GM23338 (cell line): Measurements from ENCODE around the gene WNT6. TPM values are rescaled to one million over a fixed set of nuclear protein-coding genes. Genes with fewer than 3 reads are reported as not detected.

ENCODE experiments used
- ATAC-seq: fragments of 200-7000 bp; cut with Tn5 transposase; 3 replicates; pipeline ENCODE4 v1.9.1; 2020
- DNase-seq: peaks from one replicate; pipeline ENCODE4 v3.0.0-alpha.2; 2015; ENCODE audit warnings: low spot score
- H2AFZ ChIP-seq: fragments of 200-600 bp; sonication (generic); 2 replicates; pipeline ENCODE4 v1.8.0; 2016; ENCODE audit warnings: antibody characterized with exemption, mild to moderate bottlenecking, moderate library complexity
- H3F3A ChIP-seq: fragments of 200-600 bp; sonication (generic); replicated peaks from 2 replicates; pipeline ENCODE4 v1.8.0; 2017; ENCODE audit warnings: antibody characterized with exemption, mixed run types, low read depth
- H3K27ac ChIP-seq: fragments of 200-600 bp; sonication (generic); 2 replicates; pipeline ENCODE4 v1.6.1; 2016; ENCODE audit warnings: low read depth
- H3K27me3 ChIP-seq: fragments of 200-600 bp; sonication (generic); 2 replicates; pipeline ENCODE4 v1.8.0; 2016; ENCODE audit warnings: mild to moderate bottlenecking, mixed run types, moderate library complexity; ENCODE audit not compliant: insufficient read depth
- H3K36me3 ChIP-seq: fragments of 200-600 bp; sonication (generic); 2 replicates; pipeline ENCODE4 v1.8.0; 2016; ENCODE audit warnings: mild to moderate bottlenecking; ENCODE audit not compliant: insufficient read depth
- H3K4me1 ChIP-seq: fragments of 200-600 bp; sonication (generic); 2 replicates; pipeline ENCODE4 v1.8.0; 2016; ENCODE audit warnings: mild to moderate bottlenecking, moderate library complexity; ENCODE audit not compliant: insufficient read depth
- H3K4me2 ChIP-seq: fragments of 200-600 bp; sonication (generic); 2 replicates; pipeline ENCODE4 v1.7.1; 2017; ENCODE audit warnings: mixed run types
- H3K4me3 ChIP-seq: fragments of 200-600 bp; sonication (generic); 2 replicates; pipeline ENCODE4 v1.6.1; 2016; ENCODE audit warnings: mixed run types
- H3K79me2 ChIP-seq: fragments of 200-600 bp; sonication (generic); replicated peaks from 2 replicates; pipeline ENCODE4 v1.8.0; 2017; ENCODE audit warnings: mild to moderate bottlenecking; ENCODE audit not compliant: insufficient read depth
- H3K9me2 ChIP-seq: fragments of 200-600 bp; sonication (generic); 2 replicates; pipeline ENCODE4 v1.8.0; 2017; ENCODE audit not compliant: insufficient read depth
- H4K20me1 ChIP-seq: fragments of 200-600 bp; sonication (generic); replicated peaks from 2 replicates; pipeline ENCODE4 v1.8.0; 2017; ENCODE audit warnings: mild to moderate bottlenecking; ENCODE audit not compliant: insufficient read depth
- H3K27ac Mint-ChIP-seq: 2 replicates; pipeline ENCODE4 v1.8.0; 2020; ENCODE audit warnings: inconsistent platforms, mild to moderate bottlenecking, moderate library complexity, mixed read lengths
- H3K27me3 Mint-ChIP-seq: 3 replicates; pipeline ENCODE4 v1.8.0; 2022; ENCODE audit warnings: low read depth, mild to moderate bottlenecking, moderate library complexity, mixed read lengths, inconsistent platforms; ENCODE audit not compliant: insufficient read depth, poor library complexity
- H3K36me3 Mint-ChIP-seq: 3 replicates; pipeline ENCODE4 v1.8.0; 2021; ENCODE audit warnings: low read depth, mild to moderate bottlenecking, inconsistent platforms, moderate library complexity, mixed read lengths
- H3K4me1 Mint-ChIP-seq: 3 replicates; pipeline ENCODE4 v1.8.0; 2020; ENCODE audit warnings: mild to moderate bottlenecking, inconsistent platforms, mixed read lengths
- H3K4me3 Mint-ChIP-seq: 3 replicates; pipeline ENCODE4 v1.8.0; 2021; ENCODE audit warnings: moderate library complexity, mild to moderate bottlenecking, inconsistent platforms, mixed read lengths
- H3K9me3 Mint-ChIP-seq: 3 replicates; pipeline ENCODE4 v1.8.0; 2020; ENCODE audit warnings: moderate library complexity, mild to moderate bottlenecking, inconsistent platforms, mixed read lengths
- CREB1 ChIP-seq: fragments of 250-450 bp; sonication (Bioruptor Pico); IDR thresholded peaks from 2 replicates; pipeline ENCODE4 v1.5.0; 2020; ENCODE audit warnings: low read depth, mild to moderate bottlenecking, moderate library complexity
- CTCF ChIP-seq, 2 experiments: fragments of 200-600 bp in 1 of 2; sonication (generic) in 1 of 2; conservative IDR thresholded peaks; 2 replicates each; pipeline versions ENCODE4 v1.5.1 to v1.6.1; 2016 to 2017; ENCODE audit warnings: antibody characterized with exemption in 2 of 2, low read depth in 2 of 2, mild to moderate bottlenecking in 2 of 2, moderate library complexity in 1 of 2
- ETS1 ChIP-seq: IDR thresholded peaks from 2 replicates; pipeline ENCODE4 v1.6.1; 2016; ENCODE audit warnings: antibody characterized with exemption
- EZH2 ChIP-seq: fragments of 200-600 bp; sonication (generic); IDR thresholded peaks from one replicate; pipeline ENCODE4 v1.8.0; 2017; ENCODE audit warnings: antibody characterized with exemption, mild to moderate bottlenecking, low read depth; ENCODE audit not compliant: unreplicated experiment
- EZH2phosphoT487 ChIP-seq: fragments of 200-600 bp; sonication (generic); IDR thresholded peaks from one replicate; pipeline ENCODE4 v1.8.1; 2018; ENCODE audit warnings: antibody characterized with exemption; ENCODE audit not compliant: unreplicated experiment
- JUNB ChIP-seq: IDR thresholded peaks from one replicate; pipeline ENCODE4 v1.6.1; 2016; ENCODE audit warnings: antibody characterized with exemption; ENCODE audit not compliant: unreplicated experiment
- NANOG ChIP-seq: IDR thresholded peaks from 2 replicates; pipeline ENCODE4 v1.6.1; 2016; ENCODE audit warnings: antibody characterized with exemption, borderline replicate concordance
- POLR2AphosphoS5 ChIP-seq: IDR thresholded peaks from 2 replicates; pipeline ENCODE4 v1.6.1; 2016; ENCODE audit warnings: antibody characterized with exemption, low read depth
- REST ChIP-seq: IDR thresholded peaks from one replicate; pipeline ENCODE4 v1.6.1; 2018; ENCODE audit warnings: antibody characterized with exemption; ENCODE audit not compliant: unreplicated experiment
- STAT1 ChIP-seq: IDR thresholded peaks from one replicate; pipeline ENCODE4 v1.6.1; 2016; ENCODE audit warnings: antibody characterized with exemption; ENCODE audit not compliant: unreplicated experiment
- ZNF114 ChIP-seq: fragments of 250-450 bp; sonication (Bioruptor Pico); IDR thresholded peaks from 2 replicates; pipeline ENCODE4 v1.5.0; 2020; ENCODE audit warnings: mild to moderate bottlenecking, moderate library complexity
- ZNF331 ChIP-seq: fragments of 250-450 bp; sonication (Bioruptor Pico); IDR thresholded peaks from 2 replicates; pipeline ENCODE4 v1.5.0; 2020; ENCODE audit warnings: low read depth, mild to moderate bottlenecking, moderate library complexity
- ZNF462 ChIP-seq: fragments of 250-450 bp; sonication (Bioruptor Pico); IDR thresholded peaks from 2 replicates; pipeline ENCODE4 v1.5.0; 2020; ENCODE audit warnings: mild to moderate bottlenecking, moderate library complexity
- polyA plus RNA-seq: library from polyadenylated mRNA; unstranded; fragments of >200 nt; fragmentation: Nextera tagmentation; extraction: Ambion mirVana; gene quantifications from 2 replicates; pipeline ENCODE4 v1.2.1, GENCODE V29; 2016
- total RNA-seq: library from RNA; depleted of rRNA; stranded (reverse); fragments of >200 nt; shearing (Covaris generic); gene quantifications from 2 replicates; pipeline ENCODE4 v1.2.3, GENCODE V29; 2014

Gene WNT6
- total and polyA plus RNA-seq, 2 experiments from 2014 or later: not detected

- no peak for TF ChIP-seq ETS1
- no peak for TF ChIP-seq ZNF331 (CRISPR knock-in tag)
- TF ChIP-seq REST: no peak
- no peak for TF ChIP-seq NANOG
- no peak for TF ChIP-seq STAT1
- no peak for TF ChIP-seq EZH2phosphoT487
- no peak for TF ChIP-seq POLR2AphosphoS5
- no peak for TF ChIP-seq CTCF (conservative IDR thresholded peaks at IDR 0.05; ENCODE audit: low read depth in 2 of 2)
- TF ChIP-seq ZNF114 (CRISPR knock-in tag): no peak
- no peak for TF ChIP-seq ZNF462 (CRISPR knock-in tag)
- TF ChIP-seq EZH2: peak; percentile 65
- peak; percentile 79 for TF ChIP-seq CREB1 (CRISPR knock-in tag)
- no peak for TF ChIP-seq JUNB
- no peaks in the 10 kb centered on the region for H3K36me3 ChIP-seq
- H3K4me1 ChIP-seq: peaks cover 14% of the 10 kb centered on the region; the same call in 1 of the 2 replicates
- no peaks in the 10 kb centered on the region for H3F3A ChIP-seq
- peaks cover 98% of the 10 kb centered on the region for H3K27me3 ChIP-seq
- no peak within 1 kb of the TSS for H2AFZ ChIP-seq
- H3K27ac ChIP-seq: no peak within 1 kb of the TSS
- H3K9me2 ChIP-seq: no peaks in the 10 kb centered on the region
- Mint-ChIP-seq H3K27ac (no peak within 1 kb of the TSS), H3K27me3 (peaks cover 95% of the 10 kb centered on the region), H3K9me3 (no peaks in the 10 kb centered on the region), H3K4me1 (peaks cover 26% of the 10 kb centered on the region), H3K36me3 (no peaks in the 10 kb centered on the region; the same call in 2 of the 3 replicates), H3K4me3 (peak within 1 kb of the TSS; percentile 57)
- H4K20me1 ChIP-seq: peaks cover 19% of the 10 kb centered on the region
- H3K4me2 ChIP-seq: peak within 1 kb of the TSS; percentile 66
- ATAC-seq: peak; percentile 54
- no peaks in the 10 kb centered on the region for H3K79me2 ChIP-seq
- peak within 1 kb of the TSS; percentile 46 for H3K4me3 ChIP-seq
- peak; percentile 48 for DNase-seq
Observed at GRCh38 chr2:218880102-218880858, 20.7 kb downstream of the WNT6 start, which contains the start of gene WNT10A. WNT10A (plus strand) TSS chr2:218880852; CDS start chr2:218880996, 144 bp downstream.
